ENCODE data around the gene SCIN.
"Not testable (repeated sequence)": the region's sequence is repeated elsewhere in the genome, so short reads cannot be mapped to it uniquely, and the experiment has no call there.

The SCIN gene

DNA sequence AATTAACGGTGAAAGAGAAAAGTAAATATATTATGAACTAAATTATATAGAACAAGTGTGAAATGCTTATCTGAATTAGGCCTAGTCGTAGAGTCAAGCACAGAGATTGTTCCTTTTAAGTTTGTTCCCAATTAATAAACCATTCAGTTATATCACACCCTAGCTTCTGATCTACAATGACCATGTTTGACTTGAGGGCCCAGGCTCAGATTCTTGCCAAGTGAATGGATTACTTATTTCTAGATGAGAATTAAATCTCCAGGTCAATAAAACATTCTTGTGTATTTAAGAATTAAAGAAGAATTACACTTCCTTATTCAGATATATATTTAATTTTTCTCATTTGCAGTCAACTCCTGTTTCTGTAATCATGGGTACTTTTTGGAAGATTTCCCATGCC lies 79.6 kb downstream of the SCIN start:
- no peak for DNase-seq

GRCh38 chr7:12653110-12653509 lies 82.6 kb downstream of the SCIN start:
- no peak for DNase-seq

DNA sequence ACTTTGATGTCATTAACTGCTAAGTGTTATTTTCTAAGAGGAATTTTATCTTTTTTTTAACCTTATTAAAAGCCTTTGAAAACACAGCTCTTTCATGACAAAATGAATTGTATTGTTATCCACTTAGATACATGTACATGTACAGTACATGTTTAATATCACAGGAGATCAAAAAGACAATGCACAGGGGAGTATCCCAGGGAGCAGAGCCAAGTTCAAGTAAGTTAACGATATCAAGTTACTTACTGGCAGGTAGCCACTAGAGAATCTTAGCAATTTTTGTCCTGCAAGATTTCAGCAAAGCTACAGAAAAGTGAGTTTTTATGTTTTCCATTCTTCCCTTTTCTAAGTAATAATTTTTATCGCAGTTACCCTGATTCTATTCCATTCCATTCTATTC lies 83.0 kb downstream of the SCIN start:
- no peak for DNase-seq

DNA sequence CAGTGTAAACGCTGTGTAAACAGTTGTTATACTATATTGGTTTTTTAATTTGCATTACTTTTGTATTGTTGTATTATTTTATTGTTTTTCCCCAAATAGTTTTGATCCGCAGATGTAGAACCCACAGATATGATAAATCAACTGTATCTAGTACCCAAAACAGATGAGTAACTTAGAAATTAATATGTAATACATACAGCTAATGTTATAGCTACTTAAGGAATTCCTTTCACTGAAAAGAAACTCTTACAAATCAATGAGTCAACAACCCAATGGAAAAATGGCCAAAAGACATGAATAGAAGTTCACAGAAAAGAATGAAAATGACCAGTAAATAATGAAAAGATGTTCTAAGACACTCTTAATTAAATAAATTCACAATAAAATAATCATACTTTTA lies 84.6 kb downstream of the SCIN start:
- no peak for DNase-seq

- not testable (repeated sequence) for DNase-seq
Measured at GRCh38 chr7:12660423-12660822, 89.9 kb downstream of the SCIN start.

- not testable (repeated sequence) for DNase-seq
Measured at GRCh38 chr7:12660986-12661385, 90.5 kb downstream of the SCIN start.

DNA sequence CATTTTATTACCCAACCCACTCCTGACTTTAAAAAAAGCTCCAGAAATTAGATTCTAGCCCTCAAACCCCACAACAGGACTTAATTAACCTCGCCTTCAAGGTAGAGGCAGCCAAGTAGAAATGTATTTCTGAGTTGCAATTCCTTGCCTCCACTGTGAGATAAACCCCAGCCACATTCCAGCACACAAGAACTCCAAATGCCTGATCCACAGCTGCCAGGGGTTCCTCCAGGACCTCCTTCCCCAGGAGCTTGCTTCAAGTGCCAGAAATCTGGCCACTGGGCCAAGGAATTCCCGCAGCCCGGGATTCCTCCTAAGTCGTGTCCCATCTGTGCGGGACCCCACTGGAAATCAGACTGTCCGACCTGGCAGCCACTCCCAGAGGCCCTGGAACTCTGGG lies 91.1 kb downstream of the SCIN start:
- DNase-seq, result no peak

- no peak for DNase-seq
Measured at GRCh38 chr7:12670000-12670729, 99.6 kb downstream of the SCIN start.

- DNase-seq, result no peak
Measured at GRCh38 chr7:12670743-12671520, 100.4 kb downstream of the SCIN start.

- DNase-seq, result not testable (repeated sequence)
Measured at GRCh38 chr7:12673436-12673835, 102.9 kb downstream of the SCIN start.

- DNase-seq, result no peak
Measured at GRCh38 chr7:12674053-12674452, 103.5 kb downstream of the SCIN start.

DNA sequence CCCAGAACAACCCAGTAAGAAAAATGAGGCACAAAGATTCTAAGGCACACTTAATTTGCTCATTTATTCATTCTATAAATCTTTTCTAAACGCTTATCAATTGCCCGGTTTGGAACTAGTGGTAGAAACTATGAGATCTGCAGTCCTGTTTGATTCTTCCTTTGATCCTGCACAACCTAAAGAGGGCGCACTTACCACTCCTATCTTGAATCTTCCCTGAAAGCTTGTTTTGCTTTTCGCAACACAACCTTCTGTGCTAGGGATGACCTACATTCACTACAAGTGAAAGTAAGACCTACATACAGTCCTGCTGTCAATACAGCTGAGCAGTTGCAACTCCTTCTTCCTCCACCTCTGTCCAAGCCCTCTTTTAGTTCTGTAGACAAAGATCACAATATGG lies 104.3 kb downstream of the SCIN start:
- peak; percentile 41 for DNase-seq

DNA sequence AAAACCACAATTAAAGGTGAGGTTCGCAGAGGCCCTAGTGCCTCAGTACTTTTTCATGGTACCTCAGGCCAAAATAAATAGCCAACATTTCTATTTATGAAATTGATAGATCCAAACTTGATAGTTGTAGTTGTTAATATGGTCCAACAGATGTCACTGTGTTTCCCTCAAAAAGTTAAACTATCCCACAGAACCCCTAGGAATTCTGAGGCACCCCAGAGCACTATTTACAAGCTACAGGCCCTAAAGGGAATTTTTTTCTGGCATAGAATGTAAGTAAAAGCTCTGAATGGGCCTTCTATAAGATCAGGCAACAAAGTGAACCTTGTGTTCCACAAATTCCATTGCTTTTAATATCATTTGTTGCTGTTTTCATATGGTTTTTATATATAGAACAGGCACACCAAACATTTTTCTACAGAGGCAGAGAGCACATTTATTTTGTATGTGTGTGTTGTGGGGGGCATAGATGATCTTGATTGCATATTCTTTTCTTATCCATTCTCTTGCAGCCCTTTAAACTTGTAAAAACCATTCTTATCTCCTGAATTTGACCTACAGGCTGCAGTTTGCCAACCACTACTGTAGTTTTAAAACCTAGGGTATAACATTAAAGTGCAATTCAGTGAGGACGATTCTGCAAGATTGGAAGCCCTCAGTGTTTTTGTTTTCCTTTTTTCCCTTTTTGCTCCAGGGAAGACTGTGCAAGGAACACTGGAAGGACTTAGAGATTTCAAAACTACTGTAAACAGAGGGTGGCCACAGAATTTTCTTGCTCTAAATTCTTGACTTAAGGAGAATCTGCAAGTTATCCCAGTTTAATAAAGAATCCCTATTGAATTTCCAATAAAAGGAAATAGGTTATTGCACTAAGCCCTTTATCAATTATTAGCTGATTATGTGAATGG lies 113.4 kb downstream of the SCIN start:
- DNase-seq, result no peak

- DNase-seq, result peak; percentile 38
Measured at GRCh38 chr7:12684733-12685132, 114.2 kb downstream of the SCIN start.

DNA sequence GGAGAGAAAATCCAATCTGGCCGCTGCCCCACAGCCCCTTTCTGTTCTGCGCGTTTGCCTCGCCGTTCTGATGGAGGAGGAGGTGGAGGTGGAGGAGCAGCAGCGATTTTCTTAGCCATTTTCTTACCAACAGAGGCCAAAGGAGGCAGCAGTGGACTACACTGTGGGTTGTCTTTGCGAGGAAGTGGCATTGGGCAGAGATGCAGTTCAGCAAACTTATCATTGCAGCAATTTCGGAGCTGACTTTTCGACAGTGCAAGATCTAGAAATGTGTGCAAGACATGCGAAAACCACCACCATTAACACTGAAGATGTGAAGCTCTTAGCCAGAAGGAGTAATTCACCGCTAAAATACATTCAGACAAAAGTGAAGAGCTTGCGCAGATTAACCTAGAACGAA lies 115.0 kb downstream of the SCIN start:
- DNase-seq, result peak; percentile 59

- DNase-seq, result peak; percentile 99
Measured at GRCh38 chr7:12686234-12686890, 115.8 kb downstream of the SCIN start.

DNA sequence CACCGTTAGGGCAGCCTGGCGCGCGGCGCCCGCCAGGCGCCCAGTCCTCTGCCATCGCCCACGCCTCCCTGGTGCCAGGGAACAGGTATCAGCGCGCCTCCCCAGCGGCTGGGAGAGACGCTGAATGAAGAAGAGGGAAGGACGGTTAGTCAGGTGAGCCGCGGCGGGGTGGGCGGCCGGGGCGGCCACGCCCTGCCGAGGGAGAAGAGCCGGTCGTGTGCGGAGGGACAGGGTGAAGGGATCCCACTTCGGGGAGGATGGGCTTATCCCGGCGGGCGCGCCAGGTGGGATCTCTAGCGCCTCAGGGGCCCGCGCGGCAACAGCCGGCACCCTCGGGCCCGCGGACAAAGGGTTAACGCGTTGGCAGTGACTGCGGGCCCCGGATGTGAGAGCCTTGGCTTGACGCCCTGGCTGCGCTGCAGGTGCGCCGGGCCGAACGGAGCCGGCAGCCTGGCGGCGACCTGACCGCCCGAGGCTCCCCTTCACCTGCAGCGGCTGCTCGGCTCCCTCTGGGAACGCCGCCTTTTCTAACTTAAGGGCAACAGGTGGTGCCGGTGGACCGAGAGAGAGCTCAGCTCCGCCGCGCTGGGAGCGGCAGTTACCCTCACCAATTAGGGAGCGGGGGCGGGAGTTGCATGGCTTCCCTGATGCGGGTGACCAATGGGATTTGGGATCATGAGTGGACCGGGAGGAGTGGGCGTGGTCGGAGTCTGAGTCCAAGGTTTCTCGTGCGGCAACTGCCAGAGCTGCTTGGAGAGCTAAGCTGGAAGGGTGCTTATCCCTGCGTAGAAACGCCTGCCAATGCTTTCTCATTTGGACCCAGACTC lies 116.6 kb downstream of the SCIN start, which contains the start of gene ARL4A:
ARL4A (plus strand) TSS at position 743 of the 827 bp plus-strand sequence. CDS start 622 bp downstream, outside the sequence.
- peak; percentile 90 for DNase-seq

DNA sequence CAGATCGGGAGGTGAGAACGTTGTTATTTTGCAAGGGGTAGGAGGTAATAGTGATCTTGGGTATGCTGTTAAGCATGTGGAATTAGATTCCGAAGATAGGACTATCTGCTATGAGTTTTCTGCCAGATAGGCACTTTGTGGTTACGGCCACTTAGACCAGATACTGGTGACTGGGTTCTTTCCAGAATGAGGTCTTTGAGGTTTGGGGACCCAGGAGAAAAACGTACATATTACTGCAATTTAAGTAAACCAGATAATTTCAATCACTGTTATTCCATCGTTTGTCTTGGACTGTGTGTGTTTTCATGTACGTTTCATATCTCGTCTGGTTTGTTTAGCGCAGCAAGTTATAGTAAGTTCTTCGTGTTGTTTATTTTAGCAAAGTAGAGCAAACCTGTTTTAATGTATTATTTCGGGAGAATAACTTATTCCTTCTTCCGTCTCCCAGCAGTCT lies 117.2 kb downstream of the SCIN start:
- no peak for DNase-seq

- DNase-seq, result not testable (repeated sequence)
Measured at GRCh38 chr7:12688485-12689170, 118.1 kb downstream of the SCIN start.

GRCh38 chr7:12689451-12689850 lies 118.9 kb downstream of the SCIN start:
- DNase-seq, result no peak

Measured in CD4-positive, alpha-beta T cell treated with Interferon gamma for 1 hour (primary cell).